Prostate gland (tissue), 2 donors: ENCODE results near the gene PARP8.

ENCODE experiments used
- POLR2AphosphoS5 ChIP-seq: sonication (generic); formaldehyde crosslinking; IDR thresholded peaks from one replicate; pipeline ENCODE4 v1.6.1; 2017; ENCODE audit warnings: antibody characterized with exemption
- TF ChIP-seq, protein P1 (sequence below), 4 experiments: fragments of 200-600 bp in 2 of 4; fragments of 450-650 bp in 2 of 4; sonication (generic) in 2 of 4; IDR thresholded peaks; 1 replicate in 3 of 4; 2 replicates in 1 of 4; pipeline ENCODE4 v1.5.1; 2016 to 2019; ENCODE audit warnings: antibody characterized with exemption in 4 of 4, mild to moderate bottlenecking in 2 of 4, moderate library complexity in 2 of 4

DNA sequence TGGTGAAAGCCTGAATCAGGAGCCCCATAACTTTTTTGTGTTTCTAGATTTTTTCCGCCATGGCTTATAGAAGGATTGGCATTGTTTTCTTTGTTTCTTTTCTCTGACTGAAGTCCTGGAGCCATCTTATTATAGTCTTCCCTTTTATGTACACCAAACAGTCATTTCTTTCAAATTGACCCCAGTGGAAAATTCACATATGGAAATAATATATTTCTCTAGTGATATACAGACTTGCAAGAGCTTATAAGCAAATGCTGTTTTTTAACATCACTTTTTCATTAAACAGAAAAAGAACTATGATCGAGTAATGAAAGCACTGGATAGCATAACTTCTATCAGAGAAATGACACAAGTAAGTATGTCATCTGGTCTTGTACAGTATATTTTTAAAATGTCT is 155.6 kb downstream of the PARP8 start:
- TF ChIP-seq, protein P1, sequence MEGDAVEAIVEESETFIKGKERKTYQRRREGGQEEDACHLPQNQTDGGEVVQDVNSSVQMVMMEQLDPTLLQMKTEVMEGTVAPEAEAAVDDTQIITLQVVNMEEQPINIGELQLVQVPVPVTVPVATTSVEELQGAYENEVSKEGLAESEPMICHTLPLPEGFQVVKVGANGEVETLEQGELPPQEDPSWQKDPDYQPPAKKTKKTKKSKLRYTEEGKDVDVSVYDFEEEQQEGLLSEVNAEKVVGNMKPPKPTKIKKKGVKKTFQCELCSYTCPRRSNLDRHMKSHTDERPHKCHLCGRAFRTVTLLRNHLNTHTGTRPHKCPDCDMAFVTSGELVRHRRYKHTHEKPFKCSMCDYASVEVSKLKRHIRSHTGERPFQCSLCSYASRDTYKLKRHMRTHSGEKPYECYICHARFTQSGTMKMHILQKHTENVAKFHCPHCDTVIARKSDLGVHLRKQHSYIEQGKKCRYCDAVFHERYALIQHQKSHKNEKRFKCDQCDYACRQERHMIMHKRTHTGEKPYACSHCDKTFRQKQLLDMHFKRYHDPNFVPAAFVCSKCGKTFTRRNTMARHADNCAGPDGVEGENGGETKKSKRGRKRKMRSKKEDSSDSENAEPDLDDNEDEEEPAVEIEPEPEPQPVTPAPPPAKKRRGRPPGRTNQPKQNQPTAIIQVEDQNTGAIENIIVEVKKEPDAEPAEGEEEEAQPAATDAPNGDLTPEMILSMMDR (IDR thresholded peaks at IDR 0.05): no peak
- TF ChIP-seq POLR2AphosphoS5: no peak
